ENCODE data around the gene MLPH.

MLPH gene

DNA sequence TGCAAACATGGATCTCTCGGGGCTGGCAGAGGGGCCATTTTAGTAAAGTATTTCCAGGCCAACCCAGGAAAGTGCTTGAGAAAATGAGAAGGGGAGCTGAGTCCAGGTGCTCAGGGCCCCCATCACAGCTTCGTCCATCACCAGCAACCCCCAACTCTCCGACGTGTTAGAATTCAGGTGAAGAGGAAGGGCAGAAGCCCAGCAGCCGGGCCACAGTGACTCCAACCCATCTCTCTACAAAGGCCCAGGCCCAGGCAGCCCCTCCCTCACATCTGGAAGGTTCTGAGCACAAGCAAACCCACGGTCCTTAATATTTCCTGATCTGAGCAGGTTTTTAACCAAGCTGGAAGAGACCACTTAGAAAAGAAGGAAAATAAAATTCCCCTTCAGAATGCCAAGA is 38.4 kb upstream of the MLPH start:
- no peak overlapping the region for H3K27ac ChIP-seq (ENCODE audit: low read depth, low read length)

DNA sequence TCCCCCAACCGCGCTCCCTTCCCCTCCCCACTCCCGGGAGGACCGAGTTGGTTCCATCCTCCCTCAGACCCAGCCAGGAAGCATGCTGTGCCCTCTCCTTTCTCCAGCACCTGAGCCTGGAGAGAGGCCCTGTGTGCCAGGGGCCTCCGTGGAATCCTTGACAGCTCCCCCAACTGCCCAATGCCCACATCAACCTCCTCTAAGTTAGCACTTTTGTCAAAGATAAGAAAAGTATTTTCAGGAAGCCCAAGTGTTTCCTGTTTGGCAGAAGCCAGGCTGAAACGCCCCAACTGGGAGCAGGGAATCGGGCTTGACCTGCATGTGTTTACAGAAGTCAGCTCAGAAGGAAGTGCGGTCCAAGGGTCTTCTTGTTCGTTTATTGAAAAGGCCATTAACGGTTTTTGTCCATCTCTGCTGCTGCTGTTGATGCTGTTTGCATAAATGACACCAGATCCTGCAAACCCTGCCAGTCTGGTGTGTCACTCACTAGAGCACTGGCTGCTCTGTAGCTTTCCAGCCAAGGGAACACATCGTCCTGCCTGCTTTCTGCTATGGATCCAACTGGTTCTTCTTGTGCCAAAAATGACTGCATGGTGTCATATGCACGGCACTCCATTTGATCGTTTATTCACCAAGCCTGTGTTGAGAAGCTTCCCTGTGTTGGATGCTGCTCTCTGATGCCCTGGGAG is 37.7 kb upstream of the MLPH start:
- Histone ChIP-seq H3K27me3 (ENCODE audit: insufficient read depth, low read length) (no peaks in the 10 kb centered on the region), H3K4me1 (ENCODE audit: insufficient read depth, low read length) (no peaks in the 10 kb centered on the region), H3K4me3 (ENCODE audit: low read length) (no peak overlapping the region), H3K9me3 (ENCODE audit: insufficient read depth, low read depth, low read length) (no peaks in the 10 kb centered on the region), H3K36me3 (ENCODE audit: insufficient read depth, low read length) (no peaks in the 10 kb centered on the region), H3K27ac (ENCODE audit: low read depth, low read length) (no peak overlapping the region), H3K9ac (ENCODE audit: low read depth, low read length) (no peak overlapping the region)
- WGBS = 85% methylated on average over 13 of the region's 13 CpGs

More for the DNA sequence above, 38.4 kb upstream of the MLPH start:
- H3K4me1 ChIP-seq (ENCODE audit: insufficient read depth, low read length) = no peaks in the 10 kb centered on the region
- H3K36me3 ChIP-seq (ENCODE audit: insufficient read depth, low read length) = no peaks in the 10 kb centered on the region
- H3K27me3 ChIP-seq (ENCODE audit: insufficient read depth, low read length) = no peaks in the 10 kb centered on the region
- H3K9me3 ChIP-seq (ENCODE audit: insufficient read depth, low read depth, low read length) = no peaks in the 10 kb centered on the region
- no peak overlapping the region for H3K4me3 ChIP-seq (ENCODE audit: low read length)
- 84% methylated on average over 6 of the region's 6 CpGs for WGBS
- no peak overlapping the region for H3K9ac ChIP-seq (ENCODE audit: low read depth, low read length)

DNA sequence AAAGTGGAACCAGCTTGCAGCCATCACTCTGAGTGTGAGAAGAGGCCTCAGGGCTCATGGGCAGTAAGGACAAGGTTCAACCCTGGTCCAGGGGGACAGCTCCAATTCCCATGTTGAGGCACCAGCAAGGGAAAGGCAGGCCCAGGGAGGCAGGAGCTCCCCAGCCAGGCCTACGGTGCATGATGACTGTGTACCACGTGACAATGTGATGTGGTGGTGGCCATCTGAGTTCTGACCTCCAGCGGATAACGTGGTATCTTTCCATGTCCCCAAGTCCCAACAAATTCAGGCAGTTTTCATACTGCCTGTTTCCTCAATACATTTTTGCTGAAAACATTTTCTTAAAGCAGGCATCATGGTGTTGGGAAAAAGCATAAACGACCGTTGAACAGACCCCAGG is 36.9 kb upstream of the MLPH start:
- H3K4me1 ChIP-seq (ENCODE audit: insufficient read depth, low read length) = no peaks in the 10 kb centered on the region
- 92% methylated on average over 6 of the region's 6 CpGs for WGBS
- H3K27ac ChIP-seq (ENCODE audit: low read depth, low read length) = no peak overlapping the region
- no peaks in the 10 kb centered on the region for H3K36me3 ChIP-seq (ENCODE audit: insufficient read depth, low read length)
- H3K4me3 ChIP-seq (ENCODE audit: low read length) = no peak overlapping the region
- H3K27me3 ChIP-seq (ENCODE audit: insufficient read depth, low read length) = no peaks in the 10 kb centered on the region
- no peak overlapping the region for H3K9ac ChIP-seq (ENCODE audit: low read depth, low read length)
- H3K9me3 ChIP-seq (ENCODE audit: insufficient read depth, low read depth, low read length) = no peaks in the 10 kb centered on the region

DNA sequence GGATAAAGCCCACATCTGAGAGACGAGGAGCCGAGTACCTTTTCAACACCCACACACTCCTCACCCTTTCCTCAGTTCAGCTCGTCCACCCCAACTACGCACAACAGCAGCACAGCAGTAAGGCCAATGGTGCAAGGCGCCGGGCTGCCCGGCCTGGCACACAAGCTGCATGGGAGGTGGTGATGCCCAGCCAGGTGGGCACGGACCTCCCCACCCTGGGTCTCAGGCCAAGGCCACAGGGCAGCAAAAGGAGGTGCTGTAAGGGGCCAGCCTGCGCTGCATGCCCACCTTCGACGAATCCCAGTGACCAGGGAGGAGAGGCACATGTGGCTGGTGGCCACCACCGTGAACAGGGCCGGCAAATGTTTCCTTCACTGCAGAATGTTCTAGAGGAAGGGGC is 36.5 kb upstream of the MLPH start:
- no peaks in the 10 kb centered on the region for H3K4me1 ChIP-seq (ENCODE audit: insufficient read depth, low read length)
- H3K27ac ChIP-seq (ENCODE audit: low read depth, low read length) = no peak overlapping the region
- no peaks in the 10 kb centered on the region for H3K27me3 ChIP-seq (ENCODE audit: insufficient read depth, low read length)
- no peaks in the 10 kb centered on the region for H3K36me3 ChIP-seq (ENCODE audit: insufficient read depth, low read length)
- H3K9ac ChIP-seq (ENCODE audit: low read depth, low read length) = no peak overlapping the region
- 97% methylated on average over 13 of the region's 13 CpGs for WGBS
- no peak overlapping the region for H3K4me3 ChIP-seq (ENCODE audit: low read length)
- no peaks in the 10 kb centered on the region for H3K9me3 ChIP-seq (ENCODE audit: insufficient read depth, low read depth, low read length)

DNA sequence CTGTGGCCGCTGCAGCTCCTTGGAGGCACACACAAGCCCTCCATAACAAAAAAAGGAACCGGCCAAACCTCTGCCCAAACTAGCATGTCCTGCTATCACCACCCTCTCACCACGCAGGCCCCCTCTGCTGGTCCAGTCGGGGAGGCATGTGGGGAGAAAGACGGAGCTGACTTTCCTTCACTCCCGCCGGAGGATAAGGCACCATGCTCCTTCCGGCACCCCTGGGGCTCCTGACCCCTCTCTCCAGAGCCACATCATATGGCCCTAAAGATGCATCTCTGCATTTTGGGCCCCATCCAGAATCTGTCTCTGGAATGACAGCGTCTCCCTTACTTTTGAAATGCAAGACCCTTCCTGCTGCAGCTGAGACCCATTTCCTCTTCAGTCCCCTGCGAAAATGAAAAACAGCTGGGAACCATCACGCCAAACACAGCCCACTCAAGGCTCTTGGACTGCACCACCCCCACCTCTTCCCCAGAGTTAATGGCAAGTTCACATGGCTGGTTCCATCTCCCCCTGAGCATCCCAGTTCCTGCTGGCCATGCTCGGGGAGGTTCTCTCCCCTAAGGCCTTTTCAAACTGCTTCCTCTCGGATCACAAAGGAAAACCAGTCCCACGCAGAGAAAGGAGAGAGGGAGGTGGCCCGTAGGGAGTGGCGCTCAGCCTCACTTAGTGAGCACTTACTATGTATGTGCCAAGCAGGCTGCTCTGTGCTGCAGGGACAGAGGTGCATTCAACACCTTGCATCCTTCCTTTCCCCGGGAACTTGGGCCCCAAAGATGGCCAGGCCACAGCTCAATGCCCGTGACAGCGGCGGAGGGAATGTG is 35.2 kb upstream of the MLPH start:
- no peaks in the 10 kb centered on the region for H3K27me3 ChIP-seq (ENCODE audit: insufficient read depth, low read length)
- no peaks in the 10 kb centered on the region for H3K4me1 ChIP-seq (ENCODE audit: insufficient read depth, low read length)
- H3K9ac ChIP-seq (ENCODE audit: low read depth, low read length) = no peak overlapping the region
- no peaks in the 10 kb centered on the region for H3K36me3 ChIP-seq (ENCODE audit: insufficient read depth, low read length)
- WGBS = 53% methylated on average over 19 of the region's 20 CpGs
- no peaks in the 10 kb centered on the region for H3K9me3 ChIP-seq (ENCODE audit: insufficient read depth, low read depth, low read length)
- H3K4me3 ChIP-seq (ENCODE audit: low read length) = no peak overlapping the region
- H3K27ac ChIP-seq (ENCODE audit: low read depth, low read length) = no peak overlapping the region

DNA sequence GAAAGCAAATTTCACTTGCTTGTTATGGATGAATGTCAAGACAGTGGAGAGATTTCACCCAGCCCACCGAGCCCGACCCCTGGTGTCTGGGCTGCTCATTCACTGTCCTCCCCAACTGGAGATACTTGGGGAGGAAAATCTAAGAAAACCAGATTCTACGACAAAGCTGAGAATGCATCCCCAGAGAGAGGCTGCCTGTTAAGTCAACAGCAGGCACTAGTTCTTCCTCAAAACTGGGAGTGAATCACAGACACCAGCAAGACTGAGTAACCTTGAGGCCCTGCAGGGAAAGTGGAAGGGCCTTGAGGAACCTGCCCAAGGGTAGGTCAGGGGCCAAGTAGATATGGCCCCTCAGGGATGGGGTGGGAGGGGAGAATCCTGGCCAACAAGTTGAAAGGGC is 34.2 kb upstream of the MLPH start:
- 85% methylated on average over 3 of the region's 3 CpGs for WGBS
- H3K27ac ChIP-seq (ENCODE audit: low read depth, low read length) = no peak overlapping the region
- no peaks in the 10 kb centered on the region for H3K4me1 ChIP-seq (ENCODE audit: insufficient read depth, low read length)
- no peaks in the 10 kb centered on the region for H3K9me3 ChIP-seq (ENCODE audit: insufficient read depth, low read depth, low read length)
- H3K9ac ChIP-seq (ENCODE audit: low read depth, low read length) = no peak overlapping the region
- no peaks in the 10 kb centered on the region for H3K36me3 ChIP-seq (ENCODE audit: insufficient read depth, low read length)
- no peaks in the 10 kb centered on the region for H3K27me3 ChIP-seq (ENCODE audit: insufficient read depth, low read length)
- H3K4me3 ChIP-seq (ENCODE audit: low read length) = no peak overlapping the region

DNA sequence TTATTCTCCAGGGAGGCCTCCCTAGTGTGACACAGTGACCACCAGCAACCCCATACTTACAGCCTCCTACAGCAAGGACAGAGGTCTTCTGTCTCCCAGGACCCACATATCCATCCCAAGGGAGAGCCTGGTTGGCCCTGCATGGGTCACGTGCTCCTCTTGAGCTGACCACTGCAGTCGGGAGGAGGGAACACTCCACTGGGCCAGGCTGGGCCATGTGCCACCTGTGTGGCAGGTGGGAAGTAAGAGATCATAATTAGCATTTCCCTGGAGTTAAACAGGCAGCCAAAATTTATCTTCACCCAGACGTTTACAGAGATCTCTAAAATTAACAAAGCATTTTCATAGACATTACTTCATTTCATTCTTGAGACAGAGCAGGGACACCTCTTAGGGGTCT is 33.4 kb upstream of the MLPH start:
- H3K27ac ChIP-seq (ENCODE audit: low read depth, low read length) = no peak overlapping the region
- H3K27me3 ChIP-seq (ENCODE audit: insufficient read depth, low read length) = no peaks in the 10 kb centered on the region
- H3K9ac ChIP-seq (ENCODE audit: low read depth, low read length) = no peak overlapping the region
- no peaks in the 10 kb centered on the region for H3K9me3 ChIP-seq (ENCODE audit: insufficient read depth, low read depth, low read length)
- H3K36me3 ChIP-seq (ENCODE audit: insufficient read depth, low read length) = no peaks in the 10 kb centered on the region
- H3K4me3 ChIP-seq (ENCODE audit: low read length) = no peak overlapping the region
- H3K4me1 ChIP-seq (ENCODE audit: insufficient read depth, low read length) = no peaks in the 10 kb centered on the region
- WGBS = 94% methylated on average over 3 of the region's 3 CpGs

DNA sequence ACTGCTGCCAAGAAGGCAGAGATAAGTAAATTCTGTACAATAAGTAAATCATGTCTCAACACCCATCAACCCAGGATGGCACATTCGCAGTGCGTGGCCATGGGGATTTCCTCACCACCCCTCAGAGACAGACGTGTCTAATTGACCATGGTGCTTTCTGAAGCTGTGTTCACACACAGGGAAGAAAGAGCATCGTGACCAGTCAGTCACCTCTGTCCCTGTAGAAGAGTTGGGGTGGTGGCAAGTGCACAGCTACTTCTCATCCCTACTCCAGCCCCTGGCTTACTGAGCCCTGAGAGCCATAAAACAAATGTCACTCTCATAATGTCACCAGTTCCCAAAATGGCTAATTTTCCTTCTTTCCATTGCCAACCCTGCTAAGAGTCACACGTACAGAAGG is 31.3 kb upstream of the MLPH start:
- H3K4me3 ChIP-seq (ENCODE audit: low read length) = no peak overlapping the region
- no peak overlapping the region for H3K27ac ChIP-seq (ENCODE audit: low read depth, low read length)
- H3K4me1 ChIP-seq (ENCODE audit: insufficient read depth, low read length) = no peaks in the 10 kb centered on the region
- H3K27me3 ChIP-seq (ENCODE audit: insufficient read depth, low read length) = no peaks in the 10 kb centered on the region
- H3K9me3 ChIP-seq (ENCODE audit: insufficient read depth, low read depth, low read length) = no peaks in the 10 kb centered on the region
- H3K9ac ChIP-seq (ENCODE audit: low read depth, low read length) = no peak overlapping the region
- no peaks in the 10 kb centered on the region for H3K36me3 ChIP-seq (ENCODE audit: insufficient read depth, low read length)
- 91% methylated on average over 5 of the region's 5 CpGs for WGBS

DNA sequence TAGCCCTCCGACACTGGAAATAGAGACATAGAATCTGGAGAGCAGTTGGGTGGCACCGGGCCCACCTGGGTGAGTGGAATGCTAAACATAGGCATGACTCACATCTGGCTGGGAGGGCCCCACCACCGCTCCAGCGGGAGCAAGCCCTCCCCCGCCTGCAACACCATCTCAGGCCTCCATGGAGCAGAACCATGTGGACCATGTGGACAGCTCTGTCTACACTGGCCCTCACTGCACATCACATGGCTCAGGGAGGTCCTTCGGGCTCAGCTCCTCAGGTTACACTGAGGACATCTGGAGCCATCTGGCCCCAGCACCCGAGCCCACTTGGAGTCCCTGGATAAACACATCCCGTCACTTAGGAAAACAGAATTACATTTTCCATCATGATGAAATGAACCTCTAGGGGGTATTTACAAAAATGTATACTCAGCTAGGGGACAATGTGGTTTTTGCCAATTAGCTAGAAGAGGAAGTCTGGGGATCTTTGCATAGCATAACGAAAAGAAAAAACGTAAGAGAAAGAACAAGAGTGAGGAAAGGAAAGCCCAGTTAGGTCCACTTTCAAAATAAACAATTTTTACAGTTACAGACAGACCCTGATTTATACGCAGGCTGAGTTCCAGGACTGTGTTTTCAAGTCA is 30.7 kb upstream of the MLPH start:
- no peak overlapping the region for H3K27ac ChIP-seq (ENCODE audit: low read depth, low read length)

DNA sequence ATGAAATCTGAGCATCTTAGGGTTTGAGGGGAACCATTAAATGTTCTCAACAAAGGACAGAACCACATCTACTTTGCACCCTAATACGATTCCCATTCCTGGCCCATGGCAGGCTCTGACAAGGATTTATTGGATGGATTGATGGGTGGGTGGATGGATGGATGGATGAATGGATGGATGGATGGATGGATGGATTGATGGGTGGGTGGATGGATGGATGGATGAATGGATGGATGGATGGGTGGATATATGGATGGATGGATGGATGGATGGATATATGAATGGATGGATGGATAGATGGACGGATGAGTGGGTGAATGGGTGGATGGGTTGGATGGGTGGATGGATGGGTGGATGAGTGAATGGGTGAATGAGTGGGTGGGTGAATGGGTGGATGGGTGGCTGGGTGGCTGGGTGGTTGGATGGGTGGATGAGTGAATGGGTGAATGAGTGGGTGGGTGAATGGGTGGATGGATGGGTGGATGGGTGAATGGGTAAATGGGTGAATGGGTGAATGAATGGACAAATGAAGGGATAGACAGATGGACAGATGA is 29.6 kb upstream of the MLPH start:
- Histone ChIP-seq H3K4me3 (ENCODE audit: low read length) (no peak overlapping the region), H3K9ac (ENCODE audit: low read depth, low read length) (no peak overlapping the region), H3K27me3 (ENCODE audit: insufficient read depth, low read length) (no peaks in the 10 kb centered on the region), H3K27ac (ENCODE audit: low read depth, low read length) (no peak overlapping the region), H3K4me1 (ENCODE audit: insufficient read depth, low read length) (no peaks in the 10 kb centered on the region), H3K36me3 (ENCODE audit: insufficient read depth, low read length) (no peaks in the 10 kb centered on the region), H3K9me3 (ENCODE audit: insufficient read depth, low read depth, low read length) (no peaks in the 10 kb centered on the region)
- whole genome bisulfite sequencing = 90% methylated on average over 2 of the region's 2 CpGs

More for the DNA sequence above, 30.7 kb upstream of the MLPH start:
- 90% methylated on average over 11 of the region's 11 CpGs for WGBS
- H3K36me3 ChIP-seq (ENCODE audit: insufficient read depth, low read length) = no peaks in the 10 kb centered on the region
- H3K4me1 ChIP-seq (ENCODE audit: insufficient read depth, low read length) = no peaks in the 10 kb centered on the region
- H3K9me3 ChIP-seq (ENCODE audit: insufficient read depth, low read depth, low read length) = no peaks in the 10 kb centered on the region
- no peak overlapping the region for H3K9ac ChIP-seq (ENCODE audit: low read depth, low read length)
- no peaks in the 10 kb centered on the region for H3K27me3 ChIP-seq (ENCODE audit: insufficient read depth, low read length)
- H3K4me3 ChIP-seq (ENCODE audit: low read length) = no peak overlapping the region

DNA sequence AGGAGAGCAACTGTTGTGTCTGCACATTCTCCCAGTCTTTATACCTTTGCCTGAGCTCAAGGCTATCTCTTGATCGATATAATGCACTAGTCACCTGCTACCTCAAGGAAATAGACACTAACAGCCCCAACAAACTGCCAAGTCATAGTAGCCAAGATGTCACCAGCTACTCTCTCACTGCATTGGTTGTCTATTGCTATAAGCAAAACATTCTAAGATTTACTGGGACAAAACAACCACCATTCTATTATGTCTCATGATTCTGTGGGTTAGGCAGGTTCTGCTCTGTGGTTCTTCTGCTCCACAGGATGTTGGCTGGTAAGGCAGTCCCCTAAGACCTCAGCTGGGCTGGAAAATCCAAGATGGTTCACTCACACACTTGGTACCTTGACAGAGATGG is 28.5 kb upstream of the MLPH start:
- Histone ChIP-seq H3K4me1 (ENCODE audit: insufficient read depth, low read length) (no peaks in the 10 kb centered on the region), H3K9me3 (ENCODE audit: insufficient read depth, low read depth, low read length) (no peaks in the 10 kb centered on the region), H3K36me3 (ENCODE audit: insufficient read depth, low read length) (no peaks in the 10 kb centered on the region), H3K27ac (ENCODE audit: low read depth, low read length) (no peak overlapping the region), H3K27me3 (ENCODE audit: insufficient read depth, low read length) (no peaks in the 10 kb centered on the region), H3K4me3 (ENCODE audit: low read length) (no peak overlapping the region), H3K9ac (ENCODE audit: low read depth, low read length) (no peak overlapping the region)
- 82% methylated on average over 1 of the region's 1 CpG for WGBS

All from HUES64 (cell line).